HepG2 (cell line): ENCODE data around the gene SLC9A8. TPM values are rescaled to one million over a fixed set of nuclear protein-coding genes. Genes with fewer than 3 reads are reported as not detected.

Experiments used
- ARHGAP35 ChIP-seq: sonication (generic); formaldehyde crosslinking; IDR thresholded peaks from 2 replicates; pipeline ENCODE4 v1.9.0; 2022; ENCODE audit warnings: mild to moderate bottlenecking, inconsistent platforms, moderate library complexity, missing genetic modification reagents, borderline replicate concordance
- CREB3 ChIP-seq: sonication (generic); formaldehyde crosslinking; IDR thresholded peaks from 2 replicates; pipeline ENCODE4 v1.5.0; 2020; ENCODE audit warnings: missing genetic modification reagents
- DMAP1 ChIP-seq: IDR thresholded peaks from 2 replicates; pipeline ENCODE4 v1.6.1; 2016
- DPF2 ChIP-seq: sonication (generic); formaldehyde crosslinking; IDR thresholded peaks from 2 replicates; pipeline ENCODE4 v1.4.0; 2020; ENCODE audit warnings: mild to moderate bottlenecking, low read depth, missing genetic modification reagents, borderline replicate concordance
- GLMP ChIP-seq: sonication (generic); formaldehyde crosslinking; IDR thresholded peaks from 2 replicates; pipeline ENCODE4 v1.9.0; 2021; ENCODE audit warnings: missing genetic modification reagents, mild to moderate bottlenecking, borderline replicate concordance
- HES4 ChIP-seq: sonication (generic); formaldehyde crosslinking; IDR thresholded peaks from 2 replicates; pipeline ENCODE4 v1.9.0; 2021; ENCODE audit warnings: mild to moderate bottlenecking, missing genetic modification reagents, borderline replicate concordance
- HNRNPUL1 ChIP-seq: fragments of 200-400 bp; formaldehyde crosslinking; IDR thresholded peaks from 2 replicates; pipeline ENCODE4 v1.6.1; 2017; ENCODE audit warnings: low read depth, mild to moderate bottlenecking, low read length, moderate library complexity
- KAT7 ChIP-seq: IDR thresholded peaks from 2 replicates; pipeline ENCODE4 v1.6.1; 2018; ENCODE audit warnings: borderline replicate concordance, missing compliant biosample characterization
- NAIF1 ChIP-seq: sonication (generic); formaldehyde crosslinking; IDR thresholded peaks from 2 replicates; pipeline ENCODE4 v1.5.0; 2020; ENCODE audit warnings: mild to moderate bottlenecking, missing genetic modification reagents, borderline replicate concordance
- RBFOX2 ChIP-seq: fragments of 200-400 bp; formaldehyde crosslinking; IDR thresholded peaks from 2 replicates; pipeline ENCODE4 v1.6.1; 2017; ENCODE audit warnings: low read depth, mild to moderate bottlenecking, low read length
- RFXAP ChIP-seq: sonication (generic); formaldehyde crosslinking; IDR thresholded peaks from 2 replicates; pipeline ENCODE4 v1.4.0; 2020; ENCODE audit warnings: missing genetic modification reagents, borderline replicate concordance
- SRY ChIP-seq: sonication (generic); formaldehyde crosslinking; IDR thresholded peaks from 2 replicates; pipeline ENCODE4 v1.8.0; 2022; ENCODE audit warnings: mild to moderate bottlenecking, missing genetic modification reagents
- TIGD3 ChIP-seq: sonication (generic); formaldehyde crosslinking; IDR thresholded peaks from 2 replicates; pipeline ENCODE4 v1.5.1; 2020; ENCODE audit warnings: mild to moderate bottlenecking, missing genetic modification reagents, borderline replicate concordance
- ZBTB25 ChIP-seq: IDR thresholded peaks from 2 replicates; pipeline ENCODE4 v1.6.1; 2018; ENCODE audit warnings: missing genetic modification reagents
- ZMAT3 ChIP-seq: sonication (generic); formaldehyde crosslinking; conservative IDR thresholded peaks from 2 replicates; pipeline ENCODE4 v1.7.0; 2021; ENCODE audit warnings: missing genetic modification reagents
- ZNF674 ChIP-seq: sonication (generic); formaldehyde crosslinking; IDR thresholded peaks from 2 replicates; pipeline ENCODE4 v1.5.0; 2020; ENCODE audit warnings: low read depth, mild to moderate bottlenecking, missing genetic modification reagents
- ZNF883 ChIP-seq: sonication (generic); formaldehyde crosslinking; IDR thresholded peaks from 2 replicates; pipeline ENCODE4 v1.5.1; 2020; ENCODE audit warnings: mild to moderate bottlenecking, missing genetic modification reagents; ENCODE audit errors: not compliant biosample characterization
- polyA plus RNA-seq, 8 experiments: library from polyadenylated mRNA; depleted of rRNA in 3 of 8; stranded (reverse) in 7 of 8; unstranded in 1 of 8; fragments of >200 nt; fragmentation: Illumina TruSeq in 4 of 8; extraction: Trizol in 4 of 8; gene quantifications; 2 replicates each; pipeline versions ENCODE4 v1.2.1 to v1.2.3, GENCODE V29; 2011 to 2016; ENCODE audit warnings: low read depth in 4 of 8, missing spikeins in 1 of 8, mixed read lengths in 1 of 8; ENCODE audit not compliant: insufficient read depth in 1 of 8
- total RNA-seq, 5 experiments: library from RNA; depleted of rRNA; stranded (reverse); fragments of >200 nt; fragmentation: Illumina TruSeq; extraction: Trizol; gene quantifications; 2 replicates each; pipeline ENCODE4 v1.2.3, GENCODE V29; 2016; ENCODE audit warnings: low read depth in 1 of 5
- TF ChIP-seq, protein P1 (sequence below): sonication (generic); formaldehyde crosslinking; IDR thresholded peaks from 2 replicates; pipeline ENCODE4 v1.5.0; 2020; ENCODE audit warnings: mild to moderate bottlenecking, low read depth, missing genetic modification reagents, borderline replicate concordance
- TF ChIP-seq, protein P2 (sequence below): sonication (generic); formaldehyde crosslinking; IDR thresholded peaks from 2 replicates; pipeline ENCODE4 v1.5.1; 2020; ENCODE audit warnings: mild to moderate bottlenecking, missing genetic modification reagents

Gene SLC9A8
- total and polyA plus RNA-seq, 2 of the 13 experiments (the other 11 are each of a cell fraction or from before 2014, with no cell fraction given) = 4.1 to 7.4 TPM

GRCh38 chr20:49768204-49769047, 44.2 kb upstream of the SLC9A8 start (continued):
- TF ChIP-seq GLMP (CRISPR knock-in tag) (no peak), TIGD3 (CRISPR knock-in tag) (peak; percentile 65), KAT7 (CRISPR knock-in tag) (peak; percentile 92), HNRNPUL1 (no peak), ZBTB25 (peak; percentile 100), ZMAT3 (CRISPR knock-in tag) (peak; percentile 49; the same call in 1 of the 2 replicates), CREB3 (no peak; the same call in 1 of the 2 replicates), SRY (CRISPR knock-in tag) (no peak; the same call in 1 of the 2 replicates), ZNF674 (CRISPR knock-in tag) (no peak), HES4 (no peak), ZNF883 (CRISPR knock-in tag) (no peak), RFXAP (CRISPR knock-in tag) (peak; percentile 97), NAIF1 (CRISPR knock-in tag) (peak; percentile 46; the same call in 1 of the 2 replicates), ARHGAP35 (CRISPR knock-in tag) (peak; percentile 75; the same call in 1 of the 2 replicates), RBFOX2 (no peak), DMAP1 (CRISPR knock-in tag) (peak; percentile 96), DPF2 (CRISPR knock-in tag) (peak; percentile 100)
- TF ChIP-seq, protein P1, sequence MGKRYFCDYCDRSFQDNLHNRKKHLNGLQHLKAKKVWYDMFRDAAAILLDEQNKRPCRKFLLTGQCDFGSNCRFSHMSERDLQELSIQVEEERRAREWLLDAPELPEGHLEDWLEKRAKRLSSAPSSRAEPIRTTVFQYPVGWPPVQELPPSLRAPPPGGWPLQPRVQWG (CRISPR knock-in tag) = no peak
- TF ChIP-seq, protein P2, sequence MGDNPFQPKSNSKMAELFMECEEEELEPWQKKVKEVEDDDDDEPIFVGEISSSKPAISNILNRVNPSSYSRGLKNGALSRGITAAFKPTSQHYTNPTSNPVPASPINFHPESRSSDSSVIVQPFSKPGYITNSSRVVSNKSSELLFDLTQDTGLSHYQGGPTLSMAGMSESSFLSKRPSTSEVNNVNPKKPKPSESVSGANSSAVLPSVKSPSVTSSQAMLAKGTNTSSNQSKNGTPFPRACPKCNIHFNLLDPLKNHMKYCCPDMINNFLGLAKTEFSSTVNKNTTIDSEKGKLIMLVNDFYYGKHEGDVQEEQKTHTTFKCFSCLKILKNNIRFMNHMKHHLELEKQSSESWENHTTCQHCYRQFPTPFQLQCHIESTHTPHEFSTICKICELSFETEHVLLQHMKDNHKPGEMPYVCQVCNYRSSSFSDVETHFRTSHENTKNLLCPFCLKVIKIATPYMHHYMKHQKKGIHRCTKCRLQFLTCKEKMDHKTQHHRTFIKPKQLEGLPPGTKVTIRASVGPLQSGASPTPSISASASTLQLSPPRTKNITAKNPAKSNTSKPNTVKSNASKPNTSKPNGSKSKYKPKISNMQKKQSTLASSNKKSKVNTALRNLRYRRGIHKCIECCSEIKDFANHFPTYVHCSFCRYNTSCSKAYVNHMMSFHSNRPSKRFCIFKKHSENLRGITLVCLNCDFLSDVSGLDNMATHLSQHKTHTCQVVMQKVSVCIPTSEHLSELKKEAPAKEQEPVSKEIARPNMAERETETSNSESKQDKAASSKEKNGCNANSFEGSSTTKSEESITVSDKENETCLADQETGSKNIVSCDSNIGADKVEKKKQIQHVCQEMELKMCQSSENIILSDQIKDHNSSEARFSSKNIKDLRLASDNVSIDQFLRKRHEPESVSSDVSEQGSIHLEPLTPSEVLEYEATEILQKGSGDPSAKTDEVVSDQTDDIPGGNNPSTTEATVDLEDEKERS (CRISPR knock-in tag) = peak; percentile 94
